Measurements from ENCODE around the gene TRMT1.

DNA sequence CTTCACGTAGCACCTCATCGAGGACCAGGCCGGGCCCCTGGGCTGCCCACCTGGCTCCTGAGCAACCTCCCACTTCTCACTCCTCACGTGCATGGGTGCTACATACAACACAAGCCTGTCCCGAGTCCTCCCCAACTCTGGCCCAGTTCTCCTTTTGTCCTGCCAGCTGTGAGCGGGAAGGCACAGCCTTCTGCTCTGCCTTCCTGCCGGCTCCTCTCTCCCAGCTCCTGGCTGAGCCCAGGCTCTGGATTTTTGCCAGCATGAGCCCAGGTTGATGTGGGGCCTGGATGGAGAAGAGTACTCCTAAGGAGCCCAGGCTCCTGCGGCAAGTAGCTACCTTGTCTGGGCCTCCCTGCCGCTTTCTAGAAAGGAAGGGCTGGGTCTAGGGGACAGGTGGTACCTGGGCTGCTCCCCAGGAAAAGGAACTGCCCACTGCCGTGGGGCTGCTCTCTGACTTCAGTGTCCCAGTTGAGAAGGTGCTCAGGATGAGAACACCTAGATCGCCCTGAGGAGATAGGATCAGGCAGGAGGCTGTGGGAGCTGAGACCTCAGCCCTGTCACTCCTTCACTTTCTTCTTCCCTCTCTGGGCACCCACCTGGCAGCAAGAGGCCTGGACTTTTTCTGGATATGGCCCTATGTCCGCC is 37.5 kb downstream of the TRMT1 start:
- no peak for TF ChIP-seq EZH2 (IDR thresholded peaks at IDR 0.05; ENCODE audit: low read length, unreplicated experiment)
- TF ChIP-seq, protein P1, sequence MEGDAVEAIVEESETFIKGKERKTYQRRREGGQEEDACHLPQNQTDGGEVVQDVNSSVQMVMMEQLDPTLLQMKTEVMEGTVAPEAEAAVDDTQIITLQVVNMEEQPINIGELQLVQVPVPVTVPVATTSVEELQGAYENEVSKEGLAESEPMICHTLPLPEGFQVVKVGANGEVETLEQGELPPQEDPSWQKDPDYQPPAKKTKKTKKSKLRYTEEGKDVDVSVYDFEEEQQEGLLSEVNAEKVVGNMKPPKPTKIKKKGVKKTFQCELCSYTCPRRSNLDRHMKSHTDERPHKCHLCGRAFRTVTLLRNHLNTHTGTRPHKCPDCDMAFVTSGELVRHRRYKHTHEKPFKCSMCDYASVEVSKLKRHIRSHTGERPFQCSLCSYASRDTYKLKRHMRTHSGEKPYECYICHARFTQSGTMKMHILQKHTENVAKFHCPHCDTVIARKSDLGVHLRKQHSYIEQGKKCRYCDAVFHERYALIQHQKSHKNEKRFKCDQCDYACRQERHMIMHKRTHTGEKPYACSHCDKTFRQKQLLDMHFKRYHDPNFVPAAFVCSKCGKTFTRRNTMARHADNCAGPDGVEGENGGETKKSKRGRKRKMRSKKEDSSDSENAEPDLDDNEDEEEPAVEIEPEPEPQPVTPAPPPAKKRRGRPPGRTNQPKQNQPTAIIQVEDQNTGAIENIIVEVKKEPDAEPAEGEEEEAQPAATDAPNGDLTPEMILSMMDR (conservative IDR thresholded peaks at IDR 0.05; ENCODE audit: low read depth, low read length), result no peak

All from PC-3 (cell line).